Measurements from ENCODE around the gene NSMF. TPM values are rescaled to one million over a fixed set of nuclear protein-coding genes. Genes with fewer than 3 reads are reported as not detected.

NSMF gene
- total and polyA plus RNA-seq, 2 donors (not counting 1 experiment from before 2014, with no cell fraction given), result 28.7 to 59.4 TPM

DNA sequence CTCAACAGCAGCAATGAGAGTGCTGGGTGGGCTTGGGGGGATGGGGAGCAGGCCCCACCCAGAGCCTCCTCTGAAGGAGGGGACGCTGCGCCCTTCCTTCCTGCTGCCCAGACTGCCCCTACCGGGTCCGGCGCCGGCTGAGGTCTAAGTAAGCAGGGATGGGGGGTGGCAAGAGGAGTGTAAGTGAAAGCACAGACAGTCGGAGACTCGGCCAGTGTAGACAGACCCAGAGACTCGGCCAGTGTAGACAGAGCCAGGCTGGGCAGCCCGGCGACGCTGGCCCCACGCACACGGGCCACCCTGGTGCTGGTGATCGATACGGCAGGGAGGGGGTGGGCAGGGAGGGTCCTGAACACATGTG is 10.6 kb downstream of the NSMF start:
- H3K9me3 ChIP-seq (ENCODE audit: control extremely low read depth in 1 of 3, control insufficient read depth in 2 of 3, insufficient read depth in 1 of 3, low read length in 2 of 3), result peaks cover 0 to 4% (median 0%) of the 10 kb centered on the region in 3 donors
- WGBS (ENCODE audit: insufficient coverage), result 99% methylated on average over 12 of the region's 16 CpGs
- no peak overlapping the region for H3K27ac ChIP-seq (ENCODE audit: low read length in 2 of 2)
- H3K27me3 ChIP-seq (replicated peaks in 1 of 4; ENCODE audit: control extremely low read depth in 1 of 4, control insufficient read depth in 3 of 4, insufficient read depth in 4 of 4, low read length in 3 of 4), result peaks cover 0 to 8% (median 2%) of the 10 kb centered on the region in 4 experiments
- no peaks in the 10 kb centered on the region for H3K79me2 ChIP-seq (ENCODE audit: control insufficient read depth, insufficient read depth, low read length)
- ATAC-seq (ENCODE audit: low read depth) (no peak), DNase-seq (no peak)
- H3K27me3 Mint-ChIP-seq, result peaks cover 5% of the 10 kb centered on the region
- H3K4me3 ChIP-seq (ENCODE audit: control extremely low read depth in 1 of 5, extremely low read depth in 1 of 5, insufficient read depth in 1 of 5, low read depth in 2 of 5, low read length in 4 of 5), result no peak overlapping the region
- intact Hi-C loops (cut with micrococcal nuclease), result no loop called here
- no peak overlapping the region for H2AFZ ChIP-seq (ENCODE audit: insufficient read depth, low read depth, low read length, poor library complexity, severe bottlenecking)
- TF ChIP-seq CTCF (IDR thresholded peaks at IDR 0.05) (no peak), EZH2 (IDR thresholded peaks at IDR 0.05; ENCODE audit: borderline replicate concordance, insufficient read depth, low read depth, low read length, poor library complexity, severe bottlenecking) (no peak)
- H3K27ac Mint-ChIP-seq, result no peak overlapping the region
- H3K4me3 Mint-ChIP-seq, result no peak overlapping the region
- H4K20me1 ChIP-seq (ENCODE audit: control insufficient read depth, insufficient read depth, low read length, poor library complexity, severe bottlenecking), result peaks cover 5% of the 10 kb centered on the region
- ChIA-PET CTCF (interaction anchor here (1.5 kb wide), 1 partner anchor 13 kb away, joined by 4 read pairs; no protein-coding TSS in a partner anchor), POLR2A (interaction anchor here (1.5 kb wide), 1 partner anchor 26 kb away, joined by 3 read pairs; the partner anchor contains the start of genes EXD3 and NOXA1)
- H3K4me2 ChIP-seq (replicated peaks; ENCODE audit: low read depth, low read length, poor library complexity, severe bottlenecking), result no peak overlapping the region
- no peak overlapping the region for H3K9ac ChIP-seq (ENCODE audit: low read length)
- peaks cover 24 to 39% of the 10 kb centered on the region in 2 donors for H3K4me1 ChIP-seq (ENCODE audit: control insufficient read depth in 2 of 2, insufficient read depth in 2 of 2, low read length in 2 of 2)
- peaks cover 14% of the 10 kb centered on the region for H3K4me1 Mint-ChIP-seq
- no peaks in the 10 kb centered on the region for H3K9me3 Mint-ChIP-seq (ENCODE audit: insufficient read depth)
- no peaks in the 10 kb centered on the region for H3K36me3 ChIP-seq (replicated peaks in 1 of 2; ENCODE audit: control extremely low read depth in 1 of 2, control insufficient read depth in 1 of 2, extremely low read depth in 1 of 2, insufficient read depth in 2 of 2, low read length in 1 of 2)

DNA sequence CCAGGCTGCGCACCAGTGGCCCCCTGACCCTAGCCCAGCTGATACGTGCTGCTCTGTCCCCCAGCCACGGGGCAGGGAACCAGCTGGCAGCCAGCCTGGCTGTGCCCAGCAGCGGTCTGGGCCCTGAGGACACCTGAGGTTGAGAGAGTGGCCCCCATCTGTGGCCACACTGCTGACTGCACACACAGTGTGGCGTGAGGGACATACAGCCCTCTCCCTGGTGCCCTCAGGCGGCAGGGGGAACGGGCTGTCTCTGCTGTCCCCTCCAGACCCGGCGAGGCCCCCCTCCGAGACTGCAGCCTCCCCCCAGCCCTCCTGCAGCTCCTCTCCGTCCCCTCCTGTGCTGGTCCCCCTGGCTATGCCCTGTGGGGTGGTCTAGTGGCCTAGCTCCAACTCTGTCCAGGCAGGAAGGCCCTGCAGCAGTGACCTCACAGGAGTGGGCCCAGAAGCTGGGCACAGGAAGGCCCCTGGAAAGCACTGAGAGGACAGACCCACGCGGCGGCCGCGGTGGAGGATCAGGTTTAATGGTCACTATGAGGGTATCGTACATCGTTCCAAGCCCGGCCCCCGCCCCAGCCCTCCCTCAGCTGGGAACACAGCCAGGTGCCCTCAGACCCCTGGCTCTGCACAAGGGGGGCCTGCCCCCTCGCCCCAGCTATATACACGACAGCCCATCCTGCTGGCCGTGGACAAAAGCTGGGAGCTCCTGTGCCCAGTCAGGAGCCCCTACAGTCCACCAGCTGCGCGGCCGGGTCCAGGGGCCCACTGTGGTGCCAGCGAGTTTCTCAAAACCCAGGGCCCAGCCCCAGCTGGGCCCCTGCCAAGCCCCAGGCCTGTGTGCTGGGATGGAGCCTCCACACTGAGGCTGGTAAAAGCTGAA is 11.2 kb downstream of the NSMF start:
- Mint-ChIP-seq H3K4me1 (peaks cover 13% of the 10 kb centered on the region), H3K27ac (no peak overlapping the region), H3K4me3 (no peak overlapping the region), H3K27me3 (peaks cover 7% of the 10 kb centered on the region), H3K9me3 (ENCODE audit: insufficient read depth) (no peaks in the 10 kb centered on the region)
- Histone ChIP-seq H4K20me1 (ENCODE audit: control insufficient read depth, insufficient read depth, low read length, poor library complexity, severe bottlenecking) (no peaks in the 10 kb centered on the region), H3K4me1 (ENCODE audit: control insufficient read depth in 2 of 2, insufficient read depth in 2 of 2, low read length in 2 of 2) (peaks cover 18 to 33% of the 10 kb centered on the region in 2 donors), H3K36me3 (replicated peaks in 1 of 2; ENCODE audit: control extremely low read depth in 1 of 2, control insufficient read depth in 1 of 2, extremely low read depth in 1 of 2, insufficient read depth in 2 of 2, low read length in 1 of 2) (no peaks in the 10 kb centered on the region), H3K27me3 (replicated peaks in 1 of 4; ENCODE audit: control extremely low read depth in 1 of 4, control insufficient read depth in 3 of 4, insufficient read depth in 4 of 4, low read length in 3 of 4) (peaks cover 0 to 8% (median 3%) of the 10 kb centered on the region in 4 experiments), H3K27ac (ENCODE audit: low read length in 2 of 2) (no peak overlapping the region), H3K9ac (ENCODE audit: low read length) (no peak overlapping the region), H3K9me3 (ENCODE audit: control extremely low read depth in 1 of 3, control insufficient read depth in 2 of 3, insufficient read depth in 1 of 3, low read length in 2 of 3) (peaks cover 0 to 2% (median 0%) of the 10 kb centered on the region in 3 donors), H3K4me3 (ENCODE audit: control extremely low read depth in 1 of 5, extremely low read depth in 1 of 5, insufficient read depth in 1 of 5, low read depth in 2 of 5, low read length in 4 of 5) (no peak overlapping the region), H3K4me2 (replicated peaks; ENCODE audit: low read depth, low read length, poor library complexity, severe bottlenecking) (no peak overlapping the region), H3K79me2 (ENCODE audit: control insufficient read depth, insufficient read depth, low read length) (no peaks in the 10 kb centered on the region), H2AFZ (ENCODE audit: insufficient read depth, low read depth, low read length, poor library complexity, severe bottlenecking) (no peak overlapping the region)
- POLR2A ChIA-PET, result interaction anchor here (0.7 to 1.5 kb wide), 3 partner anchors 11 to 203 kb away, joined by 3 read pairs; partner anchors contain the start of genes EXD3 and NOXA1
- intact Hi-C loops (cut with micrococcal nuclease), result no loop called here
- DNase-seq (no peak), ATAC-seq (ENCODE audit: low read depth) (no peak)
- WGBS (ENCODE audit: insufficient coverage), result 98% methylated on average over 24 of the region's 27 CpGs
- CTCF ChIA-PET, result interaction anchor here (0.7 to 1.5 kb wide), 2 partner anchors 14 to 146 kb away, joined by 3 to 4 read pairs; partner anchors contain the start of gene NRARP
- no peak for TF ChIP-seq CTCF (IDR thresholded peaks at IDR 0.05)

All from B cell (primary cell).